GM13976 (cell line): Measurements from ENCODE around the gene AREG.

Experiments used
- DNase-seq: peaks from one replicate; pipeline ENCODE4 v3.0.0; 2012; ENCODE audit warnings: low spot score
- CTCF ChIP-seq: IDR thresholded peaks from 2 replicates; pipeline ENCODE4 v1.5.1; 2012; ENCODE audit warnings: borderline replicate concordance, mild to moderate bottlenecking; ENCODE audit not compliant: insufficient read depth; ENCODE audit errors: extremely low read depth, missing control alignments, control extremely low read depth
- in situ Hi-C: fragments of 300-500 bp; cut with MboI; formaldehyde crosslinking; loops from one replicate; pipeline ENCODE4 v1.12.0; 2022; ENCODE audit warnings: low sequenced_read_pairs, mixed read lengths, inconsistent platforms; ENCODE audit not compliant: unreplicated experiment

The AREG gene

GRCh38 chr4:74480267-74480666 lies 35.3 kb downstream of the AREG start:
- no peak for DNase-seq
- no peak for TF ChIP-seq CTCF
- in situ Hi-C loops, result no loop called here

GRCh38 chr4:74481891-74482609 lies 37.1 kb downstream of the AREG start:
- no peak for DNase-seq
- no peak for TF ChIP-seq CTCF
- in situ Hi-C loops, result no loop called here

- DNase-seq, result no peak
- no peak for TF ChIP-seq CTCF
- in situ Hi-C loops, result no loop called here
Measured at GRCh38 chr4:74483226-74483911, 38.4 kb downstream of the AREG start.

- in situ Hi-C loops, result no loop called here
Measured at GRCh38 chr4:74486905-74487304, 42.0 kb downstream of the AREG start.

GRCh38 chr4:74487771-74488170 lies 42.8 kb downstream of the AREG start:
- no peak for DNase-seq
- TF ChIP-seq CTCF, result no peak
- in situ Hi-C loops, result no loop called here

More at GRCh38 chr4:74486905-74487304, 42.0 kb downstream of the AREG start:
- DNase-seq, result no peak
- TF ChIP-seq CTCF, result no peak

- in situ Hi-C loops, result no loop called here
- TF ChIP-seq CTCF, result no peak
- no peak for DNase-seq
Measured at GRCh38 chr4:74490736-74491135, 45.8 kb downstream of the AREG start.
